RPMI7951 (cell line): ENCODE measurements around the gene PRG3. TPM values are rescaled to one million over a fixed set of nuclear protein-coding genes. Genes with fewer than 3 reads are reported as not detected.

Experiments
- DNase-seq: peaks from one replicate; pipeline ENCODE4 v3.0.0-alpha.2; 2012; ENCODE audit warnings: low read depth
- total RNA-seq: library from RNA; depleted of rRNA; stranded (reverse); fragments of >200 nt; shearing (Covaris generic); gene quantifications from 2 replicates; pipeline ENCODE4 v1.2.3, GENCODE V29; 2014

The PRG3 gene
- total RNA-seq, 1 experiment from 2014 or later, result not detected

- no peak for DNase-seq
These were observed 20.9 kb downstream of the PRG3 start for GRCh38 chr11:57359896-57360690.

DNA sequence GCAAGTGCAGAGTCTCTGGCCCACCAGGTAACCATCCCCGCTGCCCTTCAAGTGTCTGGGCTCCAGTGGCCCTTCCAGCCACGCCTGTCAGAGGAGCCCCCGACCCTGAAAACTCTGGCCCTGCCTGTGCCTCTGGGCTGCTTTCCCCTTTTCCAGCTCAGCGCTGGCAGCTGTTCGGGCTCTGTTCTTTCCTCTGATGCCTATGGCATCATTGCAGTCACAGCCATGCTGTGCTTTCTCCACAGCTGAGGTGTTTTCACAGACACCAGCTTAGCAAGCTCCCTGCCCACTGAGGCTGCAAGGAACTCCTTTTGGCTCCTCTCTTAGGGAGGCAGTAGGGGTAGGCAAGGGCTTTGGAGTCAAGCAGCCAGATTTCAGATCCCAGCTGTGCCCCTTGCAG lies 21.6 kb downstream of the PRG3 start:
- no peak for DNase-seq

GRCh38 chr11:57358991-57359390 lies 22.0 kb downstream of the PRG3 start:
- no peak for DNase-seq

GRCh38 chr11:57358543-57358961 lies 22.4 kb downstream of the PRG3 start:
- DNase-seq, result peak; percentile 15

DNA sequence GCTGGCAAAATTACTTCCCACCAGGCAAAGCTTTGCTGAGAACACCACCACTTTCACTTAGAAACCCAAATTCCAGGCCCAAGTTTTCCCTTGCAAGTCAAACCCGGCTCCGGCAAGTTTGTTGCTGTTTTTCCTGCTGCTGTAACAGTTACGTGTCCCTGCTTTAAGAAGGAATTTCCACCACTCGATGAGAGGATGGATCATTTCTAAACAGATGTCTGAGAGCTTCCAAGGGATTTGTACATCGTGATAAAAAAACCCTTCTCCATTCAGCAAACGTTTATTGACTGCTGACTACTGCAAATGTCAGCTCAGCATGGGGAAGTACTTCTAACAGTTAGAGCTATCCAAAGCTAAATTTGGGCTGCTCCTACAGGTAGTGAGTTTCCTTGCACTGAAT lies 23.1 kb downstream of the PRG3 start:
- no peak for DNase-seq

DNA sequence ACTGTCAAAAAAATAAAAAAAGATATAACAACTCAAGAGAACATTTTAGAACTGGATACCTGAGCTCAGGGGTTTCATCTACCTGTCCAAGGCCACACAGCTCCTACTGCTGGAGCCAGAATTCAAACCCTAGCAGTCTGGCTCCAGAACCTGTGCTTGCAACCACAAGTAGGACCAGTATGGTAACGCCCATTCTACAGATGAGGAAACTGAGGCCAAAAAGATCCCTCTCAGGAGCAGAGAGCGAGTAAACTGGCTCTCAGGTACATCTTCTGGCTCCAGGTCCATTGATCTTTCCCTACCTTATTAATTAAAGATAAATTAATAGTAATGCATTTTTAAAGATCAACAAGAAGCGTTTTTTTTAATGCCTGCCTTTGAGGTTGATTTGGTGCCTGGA lies 23.6 kb downstream of the PRG3 start:
- no peak for DNase-seq

- DNase-seq, result no peak
These were observed 24.7 kb downstream of the PRG3 start for GRCh38 chr11:57356268-57356667.

DNA sequence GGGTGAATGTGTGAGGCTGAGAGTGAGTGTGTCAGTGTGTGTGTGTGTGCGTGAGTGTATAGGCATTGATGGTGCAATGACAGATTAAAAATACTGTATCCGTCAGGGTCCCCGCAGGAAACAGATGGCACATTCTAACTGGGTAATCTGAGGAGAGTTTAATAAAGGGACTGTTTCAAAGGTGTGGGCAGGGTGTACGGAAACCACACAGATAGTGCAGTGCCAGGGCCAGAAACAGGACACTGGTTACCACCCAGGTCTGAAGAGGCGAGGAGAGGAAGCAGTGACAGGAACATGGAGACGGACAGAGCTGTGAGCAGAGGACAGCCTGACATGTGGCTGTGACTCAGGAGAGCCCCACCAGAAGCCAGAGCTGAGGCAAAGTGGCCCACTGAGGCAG lies 26.3 kb downstream of the PRG3 start:
- no peak for DNase-seq

GRCh38 chr11:57353852-57354251 lies 27.1 kb downstream of the PRG3 start:
- DNase-seq, result no peak

- DNase-seq, result no peak
These were observed 27.5 kb downstream of the PRG3 start for GRCh38 chr11:57353446-57353845.

GRCh38 chr11:57353036-57353435 lies 27.9 kb downstream of the PRG3 start:
- no peak for DNase-seq

DNA sequence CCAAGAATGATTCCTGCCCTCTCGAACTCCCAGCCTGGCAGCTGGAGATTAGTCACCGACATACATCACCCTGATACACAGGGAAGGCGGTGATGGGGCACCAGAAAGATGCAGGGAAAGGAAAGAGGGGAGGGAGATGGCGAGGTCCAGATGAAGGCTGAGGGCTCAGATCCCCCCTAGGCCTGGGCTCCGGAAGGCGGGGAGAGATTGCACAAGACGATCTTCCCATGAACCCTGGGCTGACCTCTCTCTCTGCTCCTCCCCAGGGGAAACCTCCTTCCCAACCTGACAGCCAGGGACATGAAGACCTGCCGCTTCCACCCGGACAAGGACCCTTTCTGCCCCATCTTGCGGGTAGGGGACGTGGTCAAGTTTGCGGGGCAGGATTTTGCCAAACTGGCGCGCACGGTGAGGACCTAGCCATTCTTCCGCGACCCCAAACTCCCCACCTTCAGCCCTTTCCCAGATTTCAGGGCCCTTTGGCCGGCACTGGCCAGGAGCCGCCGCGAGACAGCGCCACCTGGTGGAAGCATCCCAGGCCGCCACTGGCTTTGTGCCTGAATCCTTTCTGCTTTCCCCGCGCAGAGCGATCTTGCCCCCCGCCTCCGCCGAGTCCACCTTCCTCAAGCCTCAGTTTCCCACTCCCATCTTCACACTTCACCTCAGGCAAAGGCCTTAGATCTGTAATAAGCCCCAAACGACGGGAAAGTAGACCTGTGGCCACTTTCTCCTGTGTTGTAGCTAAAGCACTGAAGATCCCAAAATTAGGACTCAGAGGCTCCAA lies 31.3 kb downstream of the PRG3 start:
- peak; percentile 48 for DNase-seq

DNA sequence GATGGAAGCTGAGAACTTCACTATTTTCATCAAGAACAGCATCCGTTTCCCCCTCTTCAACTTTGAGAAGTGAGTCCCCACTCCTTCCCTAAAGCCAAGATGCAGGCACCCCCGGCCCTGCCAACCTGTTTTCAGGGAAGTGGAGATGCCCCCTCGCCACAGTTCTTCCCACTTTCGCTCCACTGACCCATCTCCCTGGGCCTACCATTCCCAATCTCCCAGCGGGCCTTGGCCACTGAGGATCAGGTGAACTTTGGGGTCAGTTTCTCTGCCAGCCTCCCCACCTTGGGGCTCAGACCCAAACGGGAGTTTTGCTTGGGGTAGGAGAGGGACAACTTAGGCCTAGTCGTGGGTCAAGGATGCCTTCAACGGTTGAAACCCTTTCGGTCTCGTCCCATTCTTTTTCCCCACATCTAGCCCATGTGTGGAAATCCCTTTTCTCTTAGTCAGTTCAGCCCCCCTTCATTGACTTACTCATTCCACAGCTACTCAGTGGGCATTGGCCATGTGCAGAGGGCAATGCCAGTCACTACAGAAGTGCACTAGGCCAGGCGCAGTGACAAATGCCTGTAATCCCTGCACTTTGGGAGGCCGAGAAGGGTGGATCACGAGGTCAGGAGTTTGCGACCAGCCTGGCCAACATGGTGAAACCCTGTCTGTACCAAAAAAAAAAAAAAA lies 32.2 kb downstream of the PRG3 start:
- peak; percentile 40 for DNase-seq

DNA sequence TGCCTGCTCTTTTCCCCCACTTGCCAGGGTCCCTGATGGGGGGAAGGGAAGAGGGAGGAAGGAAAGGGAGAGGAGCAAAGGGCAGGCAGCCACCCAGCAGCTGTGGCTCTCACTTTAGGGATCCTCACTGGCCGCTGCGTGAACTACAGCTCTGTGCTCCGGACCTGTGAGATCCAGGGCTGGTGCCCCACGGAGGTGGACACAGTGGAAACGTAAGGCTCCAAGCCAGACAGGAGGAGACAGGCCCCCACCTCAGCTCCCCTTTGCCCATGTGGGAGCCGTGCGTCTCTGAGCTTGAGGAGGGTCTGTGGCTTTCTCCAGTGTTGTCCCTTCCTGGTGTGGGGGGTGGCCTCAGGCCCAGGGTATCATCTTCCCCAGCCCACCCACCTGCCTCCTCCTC lies 32.9 kb downstream of the PRG3 start:
- DNase-seq, result no peak

- no peak for DNase-seq
These were observed 33.6 kb downstream of the PRG3 start for GRCh38 chr11:57347336-57347735.

DNA sequence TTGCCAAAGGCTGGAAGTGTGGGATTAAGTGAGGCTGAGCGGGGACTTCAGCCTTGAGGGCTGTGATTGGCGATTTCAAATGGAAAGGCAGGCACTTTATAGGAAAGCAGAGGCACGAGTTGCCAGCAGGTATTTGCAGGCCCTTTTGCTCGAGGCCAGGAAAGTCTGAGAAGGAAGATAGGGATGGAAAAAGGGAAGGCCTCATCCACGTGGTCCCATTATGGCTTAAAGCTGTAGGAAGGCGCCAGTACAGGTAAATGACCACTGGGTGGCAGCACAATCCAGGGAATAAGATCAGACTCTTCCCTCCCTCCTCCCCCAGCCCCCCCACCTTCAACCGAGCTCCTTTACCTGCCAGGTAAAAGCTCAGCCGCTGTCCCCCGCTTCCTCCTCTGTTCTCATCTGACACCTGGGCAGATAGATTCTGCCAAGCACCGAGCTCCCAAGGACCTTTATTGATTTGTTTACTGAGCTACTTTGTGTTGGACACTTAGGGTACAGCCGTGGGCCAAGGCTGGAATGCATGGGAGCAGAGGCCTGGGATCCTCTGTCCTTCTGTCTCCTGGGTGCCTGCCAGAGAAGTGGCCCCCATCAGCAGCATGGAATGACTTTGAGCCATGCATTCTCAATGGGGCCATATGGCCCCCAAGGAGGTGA lies 35.3 kb downstream of the PRG3 start:
- peak; percentile 54 for DNase-seq

DNA sequence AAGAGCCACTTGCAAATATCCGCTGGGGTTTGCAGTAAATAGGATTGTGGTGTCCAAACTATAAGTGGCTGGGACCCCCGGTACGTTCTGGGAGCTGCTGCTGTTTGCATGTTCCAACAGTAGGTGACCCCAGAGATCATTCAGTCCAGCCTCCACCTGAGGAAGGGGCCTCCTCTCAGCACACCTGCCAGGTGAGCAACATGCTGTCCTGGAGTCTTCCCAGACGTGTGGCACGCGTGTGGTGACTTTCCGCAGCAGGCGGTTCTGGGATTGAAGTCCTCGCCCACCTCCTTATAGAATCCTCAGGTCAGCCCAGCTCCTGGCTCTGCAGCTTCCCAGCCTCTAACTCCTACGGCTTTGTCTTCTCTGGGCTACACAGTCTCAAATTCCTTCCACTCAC lies 36.1 kb downstream of the PRG3 start:
- no peak for DNase-seq

DNA sequence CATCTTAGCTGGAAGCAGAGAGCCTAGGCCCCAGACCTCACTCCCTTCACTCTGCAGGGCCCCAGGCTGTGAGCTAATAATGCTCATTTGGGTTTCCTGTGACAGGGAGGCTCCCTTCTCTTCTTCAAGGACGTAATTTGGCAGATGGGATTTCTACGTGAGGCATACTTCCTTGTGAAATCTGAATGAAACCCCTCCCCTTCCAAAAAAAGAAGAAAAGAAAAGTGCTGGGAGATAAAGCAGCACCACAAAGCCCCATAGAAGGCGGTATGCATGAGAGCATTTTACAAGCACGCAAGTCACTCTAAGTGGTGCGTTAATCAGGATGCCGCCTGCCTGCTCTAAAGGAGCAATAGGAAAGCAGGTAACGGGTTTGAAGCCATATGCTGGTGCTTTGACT lies 37.1 kb downstream of the PRG3 start:
- DNase-seq, result no peak

- no peak for DNase-seq
These were observed 38.2 kb downstream of the PRG3 start for GRCh38 chr11:57342702-57343101.

GRCh38 chr11:57341250-57341808 lies 39.6 kb downstream of the PRG3 start:
- no peak for DNase-seq

- peak; percentile 36 for DNase-seq
These were observed 40.8 kb downstream of the PRG3 start for GRCh38 chr11:57340039-57340615.
